Heart left ventricle (tissue), 13 donors: ENCODE data around the gene WSCD1.

Source experiments
- POLR2A ChIP-seq, 2 donors: fragments of 450-650 bp; IDR thresholded peaks; one replicate each; pipeline ENCODE4 v1.6.1; 2017; ENCODE audit warnings: antibody characterized with exemption in 2 of 2, mild to moderate bottlenecking in 2 of 2, moderate library complexity in 2 of 2
- TF ChIP-seq, protein P1 (sequence below), 12 donors: fragments of 200-600 bp; sonication (generic) in 4 of 12; IDR thresholded peaks; one replicate each; pipeline versions ENCODE4 v1.5.0 to v1.8.0; 2018 to 2022; ENCODE audit warnings: antibody characterized with exemption in 12 of 12, mild to moderate bottlenecking in 5 of 12
- donor health status: ischemic (EF 13 %, LVEDD 7.1; RV severe dilation, severe dysfunction).
- donor health status: DM: no; HTN: yes; CAD: no.
- donor health status: DM: no; HTN: no; CAD: no.
- donor health status: ischemic (EF 25% LVEDD 6.9; RV normal size, moderate dysfunction).
- donor health status: ischemic (EF 25% LVEDD 5.7; RV mildly dilated, moderate dysfunction).
- donor health status: ischemic (EF 35%, LVEDD 5.7; RV mildly dilated, moderate dysfunction).
- donor health status: nonischemic (EF 11% LVEDD 7.7; RV severe dilation, severe dysfunction).
- donor health status: DM: yes; HTN: yes; CAD: no.
- donor health status: PGD.
- donor health status: ischemic (EF 29% LVEDD 5.4; RV normal size, mild dysfunction).
- donor health status: nonischemic (EF 23%, LVEDD 6.1; RV moderate dilation, normal function).

DNA sequence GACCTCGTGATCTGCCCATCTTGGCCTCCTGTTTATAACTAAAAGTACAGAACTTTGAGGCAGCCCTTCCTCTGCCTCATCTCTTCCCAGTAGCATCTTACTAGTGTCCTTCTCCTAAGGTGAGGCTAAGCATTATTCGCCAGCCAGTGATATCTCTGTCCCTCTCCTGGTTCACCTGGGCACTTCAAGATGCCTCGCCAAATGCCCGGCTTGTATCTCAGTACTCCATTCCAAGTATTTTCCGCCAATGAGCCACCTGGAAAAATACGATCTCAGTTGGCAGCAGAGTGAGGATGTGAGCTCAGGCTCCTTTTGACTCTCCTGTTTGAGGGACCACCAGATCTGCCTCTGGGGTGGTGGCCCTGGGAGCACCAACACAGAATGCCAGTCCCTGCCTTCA is 25.9 kb upstream of the WSCD1 start:
- TF ChIP-seq, protein P1, sequence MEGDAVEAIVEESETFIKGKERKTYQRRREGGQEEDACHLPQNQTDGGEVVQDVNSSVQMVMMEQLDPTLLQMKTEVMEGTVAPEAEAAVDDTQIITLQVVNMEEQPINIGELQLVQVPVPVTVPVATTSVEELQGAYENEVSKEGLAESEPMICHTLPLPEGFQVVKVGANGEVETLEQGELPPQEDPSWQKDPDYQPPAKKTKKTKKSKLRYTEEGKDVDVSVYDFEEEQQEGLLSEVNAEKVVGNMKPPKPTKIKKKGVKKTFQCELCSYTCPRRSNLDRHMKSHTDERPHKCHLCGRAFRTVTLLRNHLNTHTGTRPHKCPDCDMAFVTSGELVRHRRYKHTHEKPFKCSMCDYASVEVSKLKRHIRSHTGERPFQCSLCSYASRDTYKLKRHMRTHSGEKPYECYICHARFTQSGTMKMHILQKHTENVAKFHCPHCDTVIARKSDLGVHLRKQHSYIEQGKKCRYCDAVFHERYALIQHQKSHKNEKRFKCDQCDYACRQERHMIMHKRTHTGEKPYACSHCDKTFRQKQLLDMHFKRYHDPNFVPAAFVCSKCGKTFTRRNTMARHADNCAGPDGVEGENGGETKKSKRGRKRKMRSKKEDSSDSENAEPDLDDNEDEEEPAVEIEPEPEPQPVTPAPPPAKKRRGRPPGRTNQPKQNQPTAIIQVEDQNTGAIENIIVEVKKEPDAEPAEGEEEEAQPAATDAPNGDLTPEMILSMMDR (IDR thresholded peaks at IDR 0.05) = no peak
- TF ChIP-seq POLR2A (IDR thresholded peaks at IDR 0.05) = no peak
